K562 (cell line): ENCODE data around the gene ADAMTS15. TPM values are rescaled to one million over a fixed set of nuclear protein-coding genes. Genes with fewer than 3 reads are reported as not detected.
A peak's percentile ranks its signal among the peaks of the same experiment; 100 is the strongest.

Experiments used
- ATAC-seq: fragments of 200-7000 bp; cut with Tn5 transposase; 3 replicates; pipeline ENCODE4 v1.9.1; 2020; ENCODE audit warnings: moderate library complexity
- BruUV-seq: library from RNA; stranded (reverse); fragments of 400-500 nt; replicated peaks from 2 replicates; lab custom pipeline; 2021; lab: Mats Ljungman, UMichigan
- CTCF ChIA-PET: fragments of 300-600 bp; formaldehyde crosslinking; extraction: SDS; loops from one replicate; lab custom pipeline; 2021; ENCODE audit warnings: low intra/inter-chr PET ratio; lab: Yijun Ruan, JAX
- POLR2A ChIA-PET: fragments of 300-600, 350-650 bp; sonication (Branson Sonifier 250); formaldehyde crosslinking; extraction: SDS; loops from one replicate; lab custom pipeline; 2021; ENCODE audit warnings: antibody characterized with exemption, inconsistent platforms; lab: Yijun Ruan, JAX
- DNase-seq, 4 experiments: peaks; one replicate each; pipeline versions ENCODE4 v3.0.0 to v3.0.0-alpha.2; 2011 to 2018; ENCODE audit warnings: low spot score in 3 of 4, mixed read lengths in 3 of 4; ENCODE audit errors: extremely low read depth in 1 of 4
- FAIRE-seq: peaks from 2 replicates; lab custom pipeline; 2011; peaks lifted over from hg19 to GRCh38; lab: Jason Lieb, UNC
- H2AFZ ChIP-seq: 2 replicates; pipeline ENCODE4 v1.6.0; 2011; ENCODE audit warnings: low read depth, low read length, control low read depth, inconsistent platforms
- H3K27ac ChIP-seq: fragments of 200-600 bp; 3 replicates; pipeline ENCODE4 v1.8.0; 2011; ENCODE audit warnings: low read depth, mild to moderate bottlenecking, control low read depth, inconsistent platforms, low read length, moderate library complexity, mixed read lengths; ENCODE audit errors: extremely low read depth
- H3K27me3 ChIP-seq, 2 experiments: fragments of 300-600 bp in 1 of 2; 2 replicates in 1 of 2; 3 replicates in 1 of 2; pipeline versions ENCODE4 v1.6.0 to v1.8.0; 2011; ENCODE audit warnings: inconsistent platforms in 2 of 2, low read length in 2 of 2, mild to moderate bottlenecking in 1 of 2, mixed read lengths in 1 of 2, moderate library complexity in 1 of 2; ENCODE audit not compliant: control insufficient read depth in 2 of 2, insufficient read depth in 2 of 2
- H3K36me3 ChIP-seq: fragments of 300-600 bp; 3 replicates; pipeline ENCODE4 v1.8.0; 2011; ENCODE audit warnings: mild to moderate bottlenecking, low read length, inconsistent platforms; ENCODE audit not compliant: control insufficient read depth, insufficient read depth
- H3K4me1 ChIP-seq, 2 experiments: fragments of 200-600 bp in 1 of 2; replicated peaks in 1 of 2; 2 replicates in 1 of 2; 3 replicates in 1 of 2; pipeline versions ENCODE4 v1.5.1 to v1.8.0; 2011; ENCODE audit warnings: inconsistent platforms in 2 of 2, low read length in 2 of 2, mild to moderate bottlenecking in 1 of 2, mixed read lengths in 1 of 2, moderate library complexity in 1 of 2; ENCODE audit not compliant: control insufficient read depth in 2 of 2, insufficient read depth in 2 of 2
- H3K4me2 ChIP-seq: 2 replicates; pipeline ENCODE4 v1.6.1; 2011; ENCODE audit warnings: low read length, control low read depth, inconsistent platforms, mixed read lengths; ENCODE audit not compliant: insufficient read depth
- H3K4me3 ChIP-seq: fragments of 200-600 bp; sonication (generic), shearing (Covaris generic); 2 replicates; pipeline ENCODE4 v1.5.1; 2016; ENCODE audit warnings: control low read depth, inconsistent platforms
- H3K79me2 ChIP-seq: fragments of 200-600 bp; 3 replicates; pipeline ENCODE4 v1.8.0; 2011; ENCODE audit warnings: low read length, inconsistent platforms; ENCODE audit not compliant: control insufficient read depth, insufficient read depth
- H3K9ac ChIP-seq, 2 experiments: 2 replicates each; pipeline versions ENCODE4 v1.6.0 to v1.6.1; 2011; ENCODE audit warnings: low read depth in 2 of 2, low read length in 2 of 2, control low read depth in 1 of 2, inconsistent platforms in 1 of 2, mild to moderate bottlenecking in 1 of 2, mixed read lengths in 1 of 2; ENCODE audit not compliant: insufficient read depth in 1 of 2
- H3K9me1 ChIP-seq: one replicate; pipeline ENCODE4 v1.6.0; 2011; ENCODE audit warnings: inconsistent platforms, mild to moderate bottlenecking, low read length, moderate library complexity; ENCODE audit not compliant: control insufficient read depth, insufficient read depth
- H3K9me3 ChIP-seq: replicated peaks from 2 replicates; pipeline ENCODE4 v1.5.1; 2011; ENCODE audit warnings: low read depth, low read length, inconsistent platforms; ENCODE audit not compliant: control insufficient read depth, insufficient read depth
- H4K20me1 ChIP-seq: replicated peaks from 2 replicates; pipeline ENCODE4 v1.6.1; 2011; ENCODE audit warnings: low read length, inconsistent platforms, mixed read lengths; ENCODE audit not compliant: control insufficient read depth, insufficient read depth
- ADNP ChIP-seq: fragments of 200-800 bp; sonication (Bioruptor generic); IDR thresholded peaks from 2 replicates; pipeline ENCODE4 v1.6.1; 2016; ENCODE audit warnings: missing genetic modification characterization, missing compliant biosample characterization
- DIDO1 ChIP-seq: fragments of 450-650 bp; IDR thresholded peaks from 2 replicates; pipeline ENCODE4 v1.6.1; 2016; ENCODE audit warnings: low read depth, missing biosample characterization, missing genetic modification characterization
- FOS ChIP-seq: IDR thresholded peaks from 3 replicates; pipeline ENCODE4 v1.6.1; 2011; ENCODE audit not compliant: insufficient read length; ENCODE audit errors: extremely low read depth
- JUN ChIP-seq, 2 experiments: sonication (generic) in 1 of 2; formaldehyde crosslinking in 1 of 2; IDR thresholded peaks; 2 replicates each; pipeline versions ENCODE4 v1.6.1 to v1.8.0; 2012 to 2022; ENCODE audit warnings: borderline replicate concordance in 2 of 2, mild to moderate bottlenecking in 2 of 2, improper control_type of control experiment in 1 of 2, low read depth in 1 of 2, low read length in 1 of 2, missing genetic modification reagents in 1 of 2
- MCM5 ChIP-seq: fragments of 450-650 bp; IDR thresholded peaks from 2 replicates; pipeline ENCODE4 v1.6.1; 2016; ENCODE audit warnings: low read depth
- MXD1 ChIP-seq: fragments of 250-450 bp; sonication (Bioruptor Pico); IDR thresholded peaks from 2 replicates; pipeline ENCODE4 v1.8.0; 2021; ENCODE audit warnings: borderline replicate concordance, mild to moderate bottlenecking, moderate library complexity; ENCODE audit not compliant: poor library complexity, severe bottlenecking
- TCF7 ChIP-seq: sonication (generic); IDR thresholded peaks from 2 replicates; pipeline ENCODE4 v1.6.1; 2016; ENCODE audit warnings: antibody characterized with exemption, borderline replicate concordance
- ZBTB17 ChIP-seq: fragments of 450-650 bp; formaldehyde crosslinking; IDR thresholded peaks from 2 replicates; pipeline ENCODE4 v1.4.0; 2020; ENCODE audit warnings: mild to moderate bottlenecking
- ZBTB49 ChIP-seq: sonication (generic); formaldehyde crosslinking; IDR thresholded peaks from 2 replicates; pipeline ENCODE4 v1.8.0; 2022; ENCODE audit warnings: missing genetic modification reagents, mild to moderate bottlenecking, borderline replicate concordance
- ZEB2 ChIP-seq: fragments of 450-650 bp; IDR thresholded peaks from 2 replicates; pipeline ENCODE4 v1.6.1; 2016
- ZNF507 ChIP-seq: conservative IDR thresholded peaks from 2 replicates; pipeline ENCODE4 v1.6.1; 2017; ENCODE audit warnings: missing genetic modification characterization, missing compliant biosample characterization
- WGBS: fragments of 100-300 bp; shearing (Covaris generic); methylation state at CpG from one replicate; pipeline ENCODE4 v1.1.6; 2016; ENCODE audit warnings: low coverage, mixed read lengths; ENCODE audit not compliant: insufficient coverage; ENCODE audit errors: missing lambda C conversion rate; 5-methylcytosine and 5-hydroxymethylcytosine counted together
- in situ Hi-C: fragments of 300-500 bp; cut with MboI; formaldehyde crosslinking; loops from 4 replicates; pipeline ENCODE4 v1.15.0; 2018; ENCODE audit warnings: inconsistent platforms, mixed read lengths
- intact Hi-C: fragments of 100-400 bp; cut with micrococcal nuclease; formaldehyde crosslinking; loops from 2 replicates; pipeline ENCODE4 v1.14.2; 2022
- polyA plus RNA-seq, 8 experiments: library from polyadenylated mRNA; depleted of rRNA in 4 of 8; stranded (reverse) in 5 of 8; unstranded in 3 of 8; fragments of >200 nt; fragmentation: Nextera tagmentation in 2 of 8; fragmentation: Illumina TruSeq in 1 of 8; extraction: Ambion mirVana in 2 of 8; extraction: Trizol in 1 of 8; gene quantifications; 2 replicates each; pipeline versions ENCODE4 v1.2.1 to v1.2.3, GENCODE V29; 2011 to 2014; ENCODE audit warnings: inconsistent platforms in 1 of 8, missing spikeins in 1 of 8
- total RNA-seq, 7 experiments: library from RNA; depleted of rRNA in 6 of 7; stranded (reverse); fragments of >200 nt in 6 of 7; fragmentation: Illumina TruSeq in 2 of 7; extraction: Trizol in 2 of 7; gene quantifications; 2 replicates each; pipeline versions ENCODE4 v1.2.1 to v1.2.3, GENCODE V29; 2011 to 2021; ENCODE audit warnings: low replicate concordance in 1 of 7
- TF ChIP-seq, protein P1 (sequence below), 3 experiments: IDR thresholded peaks in 2 of 3; conservative IDR thresholded peaks in 1 of 3; 2 replicates each; pipeline ENCODE4 v1.5.1; 2011 to 2012; ENCODE audit warnings: low read length in 3 of 3, mild to moderate bottlenecking in 3 of 3, control low read depth in 2 of 3, improper control_type of control experiment in 1 of 3, inconsistent platforms in 1 of 3, low read depth in 1 of 3, mixed read lengths in 1 of 3, moderate library complexity in 1 of 3; ENCODE audit not compliant: insufficient read depth in 2 of 3

The ADAMTS15 gene
- total and polyA plus RNA-seq, 9 of the 15 experiments (the other 6 are each of a cell fraction or from before 2014, with no cell fraction given), result 0.04 TPM; not detected in 8

DNA sequence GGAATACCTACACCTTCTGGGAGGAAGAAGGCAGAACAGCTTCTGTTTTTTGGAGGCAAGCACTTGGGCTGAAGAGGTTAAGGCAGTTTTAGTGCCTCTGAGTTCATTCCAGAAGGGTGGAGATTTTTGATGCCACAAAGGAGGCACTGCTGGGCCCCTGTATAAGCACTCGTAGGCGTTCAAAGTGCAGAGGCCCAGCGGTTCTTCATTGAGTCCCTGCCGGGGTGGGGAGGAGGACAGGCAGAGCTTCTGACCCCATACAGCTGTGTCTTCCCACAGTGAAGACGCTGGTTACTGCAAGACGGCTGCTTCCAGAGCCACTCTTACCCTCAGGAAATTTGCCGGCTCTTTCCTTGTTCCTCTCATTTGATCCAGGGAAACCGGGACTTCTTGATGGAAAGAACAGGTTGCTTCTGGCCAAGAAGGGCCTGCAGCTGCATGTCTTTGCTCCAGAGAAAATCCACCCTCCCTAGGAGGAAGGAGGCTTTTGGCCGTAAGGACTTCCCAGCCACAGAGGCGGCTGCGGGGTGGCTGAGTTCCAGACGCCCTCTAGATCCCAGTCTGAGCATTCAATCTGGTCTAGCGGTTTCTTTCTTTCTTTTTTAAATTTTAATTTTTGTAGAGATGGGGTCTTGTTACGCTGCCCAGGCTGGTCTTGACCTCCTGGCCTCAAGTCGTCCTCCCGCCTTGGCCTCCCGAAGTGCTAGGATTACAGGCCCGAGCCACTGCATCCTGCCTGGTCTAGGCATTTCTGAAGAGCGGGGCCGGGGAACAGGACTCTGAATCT is 9.4 kb downstream of the ADAMTS15 start:
- no peaks in the 10 kb centered on the region for H3K79me2 ChIP-seq
- H3K4me2 ChIP-seq, result no peak overlapping the region
- no peak overlapping the region for H3K27ac ChIP-seq
- BruUV-seq, result no TSS peak
- no peaks in the 10 kb centered on the region for H3K4me1 ChIP-seq
- DNase-seq (no peak), ATAC-seq (peak; percentile 27; the same call in 1 of the 3 replicates), FAIRE-seq (no peak)
- ChIA-PET POLR2A (interaction anchor here (0.6 to 0.8 kb wide), 2 partner anchors 31 to 87 kb away, joined by 3 to 5 read pairs; no protein-coding TSS in a partner anchor), CTCF (no interaction called here)
- H3K9ac ChIP-seq, result no peak overlapping the region
- no peaks in the 10 kb centered on the region for H3K9me3 ChIP-seq
- H4K20me1 ChIP-seq, result no peaks in the 10 kb centered on the region
- intact Hi-C loops, result no loop called here
- TF ChIP-seq MXD1 (CRISPR knock-in tag) (no peak), ZEB2 (no peak), ZBTB49 (CRISPR knock-in tag) (no peak), ZBTB17 (no peak), TCF7 (no peak), ADNP (tag) (no peak), DIDO1 (tag) (no peak), MCM5 (no peak), JUN (IDR thresholded peaks at IDR 0.05; ENCODE audit: borderline replicate concordance, low read depth, low read length) (no peak), JUN (CRISPR knock-in tag; IDR thresholded peaks at IDR 0.05; ENCODE audit: borderline replicate concordance) (no peak), FOS (no peak), ZNF507 (tag) (no peak)
- TF ChIP-seq, protein P1, sequence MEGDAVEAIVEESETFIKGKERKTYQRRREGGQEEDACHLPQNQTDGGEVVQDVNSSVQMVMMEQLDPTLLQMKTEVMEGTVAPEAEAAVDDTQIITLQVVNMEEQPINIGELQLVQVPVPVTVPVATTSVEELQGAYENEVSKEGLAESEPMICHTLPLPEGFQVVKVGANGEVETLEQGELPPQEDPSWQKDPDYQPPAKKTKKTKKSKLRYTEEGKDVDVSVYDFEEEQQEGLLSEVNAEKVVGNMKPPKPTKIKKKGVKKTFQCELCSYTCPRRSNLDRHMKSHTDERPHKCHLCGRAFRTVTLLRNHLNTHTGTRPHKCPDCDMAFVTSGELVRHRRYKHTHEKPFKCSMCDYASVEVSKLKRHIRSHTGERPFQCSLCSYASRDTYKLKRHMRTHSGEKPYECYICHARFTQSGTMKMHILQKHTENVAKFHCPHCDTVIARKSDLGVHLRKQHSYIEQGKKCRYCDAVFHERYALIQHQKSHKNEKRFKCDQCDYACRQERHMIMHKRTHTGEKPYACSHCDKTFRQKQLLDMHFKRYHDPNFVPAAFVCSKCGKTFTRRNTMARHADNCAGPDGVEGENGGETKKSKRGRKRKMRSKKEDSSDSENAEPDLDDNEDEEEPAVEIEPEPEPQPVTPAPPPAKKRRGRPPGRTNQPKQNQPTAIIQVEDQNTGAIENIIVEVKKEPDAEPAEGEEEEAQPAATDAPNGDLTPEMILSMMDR (IDR thresholded peaks at IDR 0.05 in 2 of 3, conservative IDR thresholded peaks at IDR 0.05 in 1 of 3; ENCODE audit: insufficient read depth in 2 of 3, low read depth in 1 of 3, low read length in 3 of 3), result no peak
- peaks cover 24 to 68% of the 10 kb centered on the region in 2 experiments; a peak in 4 of 5 replicates for H3K27me3 ChIP-seq
- H3K36me3 ChIP-seq, result no peaks in the 10 kb centered on the region
- 1% methylated on average over 20 of the region's 20 CpGs for WGBS
- H3K9me1 ChIP-seq, result no peaks in the 10 kb centered on the region
- no peak overlapping the region for H2AFZ ChIP-seq
- in situ Hi-C loops, result no loop called here
- H3K4me3 ChIP-seq, result no peak overlapping the region
